Stimulated activated CD8-positive, alpha-beta memory T cell treated with anti-CD3 and anti-CD28 coated beads, Interleukin-15, amount 100 ng/mL, for 4 hours (primary cell): ENCODE measurements around the gene RAI1.

Source experiments
- DNase-seq, 2 donors: peaks; one replicate each; pipeline ENCODE4 v3.0.0-alpha.2; 2020; ENCODE audit warnings: low read depth in 2 of 2

RAI1 gene

DNA sequence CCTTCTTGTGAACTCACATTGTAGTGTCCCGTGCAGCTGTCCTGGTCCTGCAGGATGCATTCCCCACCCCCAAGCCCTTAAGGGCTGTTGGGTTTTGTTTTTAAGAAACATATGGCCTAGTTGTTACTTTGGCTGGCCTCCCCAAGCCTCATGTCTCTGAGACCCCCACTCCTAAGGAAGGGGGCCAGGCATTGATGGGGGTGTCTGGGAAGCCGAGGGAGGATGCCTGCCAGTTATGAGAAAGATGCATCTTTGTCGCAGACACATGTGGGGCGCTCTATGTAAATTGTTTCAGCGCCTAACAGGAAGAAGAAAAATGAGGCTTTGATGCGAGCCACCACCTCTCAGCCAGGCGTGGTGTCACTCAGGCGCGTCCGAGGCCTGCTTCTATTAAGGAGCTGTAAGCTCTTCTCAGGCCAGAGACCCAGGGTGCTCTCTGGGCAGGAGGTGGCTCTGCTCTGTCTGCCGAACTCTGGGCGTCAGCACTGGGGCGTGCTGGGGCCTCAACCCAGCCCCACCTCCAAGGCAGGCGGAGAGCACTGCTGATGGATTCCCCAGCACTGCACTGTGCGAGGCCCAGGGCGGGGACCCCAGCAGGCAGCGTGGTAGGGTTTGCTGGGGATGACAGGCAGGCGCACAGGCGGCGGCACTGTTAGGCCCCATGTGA, 85.0 kb downstream of the RAI1 start:
- no peak for DNase-seq

GRCh38 chr17:17766744-17767120, 85.5 kb downstream of the RAI1 start:
- no peak for DNase-seq

DNA sequence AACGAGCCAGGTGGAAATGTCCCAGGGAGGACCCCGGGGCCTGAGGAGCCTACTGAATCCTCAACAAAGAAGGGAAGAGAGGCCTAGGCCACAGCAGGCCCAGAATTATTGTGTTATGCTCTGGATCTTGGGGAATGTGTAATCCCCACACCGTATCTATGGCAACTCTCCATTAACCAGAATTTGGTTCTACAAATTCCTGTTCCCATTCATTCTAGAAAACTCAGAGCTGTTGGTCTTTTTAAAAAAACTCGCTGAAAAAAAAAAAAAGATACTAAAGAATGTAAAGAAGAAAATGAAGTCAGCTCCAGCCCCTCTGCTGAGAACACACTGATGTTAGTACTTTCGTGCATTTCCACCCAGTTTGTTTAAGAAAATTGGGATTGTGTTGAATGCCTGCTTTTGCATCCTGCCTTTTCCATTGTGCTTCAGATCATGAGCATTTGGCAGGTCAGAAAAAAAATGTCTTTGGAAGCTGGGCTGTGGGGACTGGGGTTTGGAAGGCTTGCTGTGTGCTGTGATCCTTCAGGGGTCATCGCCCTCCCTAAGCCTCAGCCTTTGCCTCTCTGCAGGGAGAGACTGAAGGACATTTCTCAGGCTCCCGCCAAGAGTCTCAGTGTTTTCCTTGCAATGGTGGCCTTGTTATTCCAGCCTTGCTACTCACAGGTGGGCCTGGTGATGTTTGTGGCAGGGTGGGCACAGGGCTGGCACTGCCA, 86.1 kb downstream of the RAI1 start:
- no peak for DNase-seq

DNA sequence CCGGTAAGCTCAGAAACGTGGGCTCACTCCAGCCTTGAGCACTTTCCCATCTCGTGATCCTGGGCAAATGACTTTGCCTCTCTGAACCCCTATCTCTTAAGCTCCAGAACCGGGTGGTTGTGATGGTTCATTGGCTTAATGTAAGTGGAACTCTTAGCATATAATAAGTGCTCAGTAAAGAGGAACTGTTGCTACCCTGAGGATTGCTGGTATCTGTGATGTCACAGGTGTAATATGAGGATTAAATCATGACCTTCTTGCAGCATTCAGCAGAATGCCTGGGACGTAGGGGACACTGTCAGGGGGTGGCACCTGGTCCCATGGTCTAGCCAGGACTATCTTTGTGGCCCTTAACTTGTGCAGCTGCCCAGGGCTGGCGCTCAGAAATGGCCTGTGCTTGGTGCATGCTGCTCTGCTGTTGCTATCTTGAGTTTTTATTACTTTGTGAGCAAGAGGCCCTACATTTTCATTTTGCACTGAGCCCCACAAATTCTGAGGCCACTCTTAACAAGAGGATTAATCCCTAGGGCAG, 86.7 kb downstream of the RAI1 start:
- DNase-seq = no peak

- DNase-seq = no peak
Observed at GRCh38 chr17:17768424-17769088, 87.3 kb downstream of the RAI1 start.

GRCh38 chr17:17769869-17770631, 88.8 kb downstream of the RAI1 start:
- no peak for DNase-seq

DNA sequence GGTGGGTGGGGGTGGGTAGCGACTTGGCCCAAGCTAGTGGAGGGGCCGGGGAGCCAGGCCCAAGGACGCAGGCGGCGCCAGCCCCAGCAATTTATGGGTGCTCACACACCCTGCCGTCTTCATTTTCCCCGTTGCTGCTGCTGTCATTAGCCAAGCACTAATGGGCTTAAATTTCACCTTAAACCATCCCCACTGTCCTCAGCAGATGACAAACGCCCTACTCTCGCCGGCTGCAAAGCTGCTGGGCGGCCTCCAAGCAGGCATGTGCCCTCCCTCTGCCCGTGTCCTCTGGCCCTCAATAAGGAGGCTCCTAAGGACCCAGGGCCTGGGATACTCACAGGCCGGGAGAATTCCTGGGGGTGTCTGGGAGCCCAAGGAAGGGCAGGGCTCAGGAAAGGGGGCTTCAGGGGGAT, 89.4 kb downstream of the RAI1 start:
- DNase-seq = no peak

DNA sequence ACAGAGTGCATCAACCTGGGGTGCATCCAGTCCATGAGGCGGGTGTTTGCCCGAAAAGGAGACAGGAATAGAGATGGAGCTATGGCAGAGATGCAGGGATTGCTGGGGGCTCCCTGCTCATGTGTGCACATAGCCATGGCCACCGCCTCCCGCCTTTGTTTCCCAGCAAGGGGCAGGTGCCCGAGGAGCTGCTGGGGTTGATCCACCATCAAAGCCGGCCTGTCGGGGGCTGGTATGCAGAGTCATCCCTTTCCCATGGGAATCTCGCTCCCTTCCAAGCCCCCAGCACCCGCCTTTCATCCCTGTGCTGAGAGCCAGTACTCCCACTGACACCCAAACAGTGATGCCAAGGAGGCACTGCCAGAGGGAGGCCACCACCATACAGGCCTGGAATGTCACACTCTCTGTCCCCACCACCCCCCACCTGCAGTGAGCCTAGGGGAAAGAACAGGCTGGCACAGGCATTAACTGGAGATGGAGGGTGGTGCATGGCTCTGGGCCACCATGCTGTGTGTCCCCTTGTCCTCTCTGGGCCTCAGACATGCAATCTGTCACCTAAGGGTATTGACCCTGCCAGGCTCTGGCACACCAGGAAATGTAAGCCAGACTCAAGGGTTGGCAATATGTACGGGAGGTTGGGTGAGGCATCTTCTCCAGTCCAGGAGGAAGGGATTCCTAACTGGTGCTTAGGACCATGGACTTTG, 90.4 kb downstream of the RAI1 start:
- no peak for DNase-seq

DNA sequence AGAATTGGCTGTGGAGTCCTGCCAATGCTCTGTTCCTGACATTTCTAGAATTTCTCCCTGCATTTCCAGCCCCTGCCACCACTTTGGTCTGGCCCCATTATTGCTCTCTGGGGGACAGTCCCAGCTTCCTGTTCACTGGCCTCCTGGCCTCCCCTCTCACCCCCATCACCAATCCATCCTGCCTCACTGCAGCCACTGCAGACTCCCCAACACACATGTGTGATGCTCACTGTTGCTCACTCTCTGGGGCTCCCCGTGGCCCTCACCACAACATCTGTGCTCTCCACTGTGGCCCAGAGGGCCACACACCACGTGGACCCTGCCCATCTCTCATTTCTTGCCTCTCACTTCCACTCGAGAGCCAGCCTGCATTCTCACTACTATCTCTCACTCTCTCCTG, 91.0 kb downstream of the RAI1 start:
- DNase-seq = no peak

- DNase-seq = no peak
Observed at GRCh38 chr17:17774009-17774881, 93.0 kb downstream of the RAI1 start.

GRCh38 chr17:17776889-17777288, 95.6 kb downstream of the RAI1 start:
- no peak for DNase-seq

DNA sequence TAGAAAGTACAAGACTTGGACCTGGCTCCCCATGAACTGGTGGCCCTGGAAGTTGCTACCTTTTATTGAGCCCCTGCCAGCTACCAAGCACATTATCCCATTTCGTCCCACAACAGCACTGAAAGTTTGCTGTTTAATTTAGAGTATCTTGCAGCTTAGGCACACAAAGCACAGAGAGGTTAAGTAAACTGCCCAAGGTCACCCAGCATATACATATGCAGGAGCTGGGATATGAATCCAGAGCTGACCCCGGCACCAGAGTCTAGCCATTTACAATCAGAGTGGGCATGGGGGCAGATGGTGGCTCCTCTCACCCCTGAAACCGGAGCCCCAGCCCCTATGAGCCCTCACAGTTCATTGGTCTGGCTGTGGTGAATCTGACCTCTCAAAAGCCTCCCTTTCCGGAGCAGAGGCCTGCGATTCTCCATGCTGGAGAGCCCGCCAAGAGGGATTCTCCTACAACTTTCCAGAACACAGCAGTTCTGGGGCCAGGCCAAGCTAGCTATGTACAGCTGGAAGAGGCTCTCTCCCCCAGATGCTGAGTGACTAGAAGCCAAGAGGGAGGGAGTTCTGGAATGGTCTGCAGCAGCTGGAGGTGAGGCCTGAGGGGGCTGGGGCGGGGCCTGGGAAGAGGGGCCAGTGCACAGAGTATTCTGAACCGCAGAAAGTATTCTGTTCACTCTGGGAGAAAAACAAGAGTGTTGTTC, 97.2 kb downstream of the RAI1 start:
- no peak for DNase-seq

GRCh38 chr17:17779015-17779611, 97.9 kb downstream of the RAI1 start:
- no peak for DNase-seq

DNA sequence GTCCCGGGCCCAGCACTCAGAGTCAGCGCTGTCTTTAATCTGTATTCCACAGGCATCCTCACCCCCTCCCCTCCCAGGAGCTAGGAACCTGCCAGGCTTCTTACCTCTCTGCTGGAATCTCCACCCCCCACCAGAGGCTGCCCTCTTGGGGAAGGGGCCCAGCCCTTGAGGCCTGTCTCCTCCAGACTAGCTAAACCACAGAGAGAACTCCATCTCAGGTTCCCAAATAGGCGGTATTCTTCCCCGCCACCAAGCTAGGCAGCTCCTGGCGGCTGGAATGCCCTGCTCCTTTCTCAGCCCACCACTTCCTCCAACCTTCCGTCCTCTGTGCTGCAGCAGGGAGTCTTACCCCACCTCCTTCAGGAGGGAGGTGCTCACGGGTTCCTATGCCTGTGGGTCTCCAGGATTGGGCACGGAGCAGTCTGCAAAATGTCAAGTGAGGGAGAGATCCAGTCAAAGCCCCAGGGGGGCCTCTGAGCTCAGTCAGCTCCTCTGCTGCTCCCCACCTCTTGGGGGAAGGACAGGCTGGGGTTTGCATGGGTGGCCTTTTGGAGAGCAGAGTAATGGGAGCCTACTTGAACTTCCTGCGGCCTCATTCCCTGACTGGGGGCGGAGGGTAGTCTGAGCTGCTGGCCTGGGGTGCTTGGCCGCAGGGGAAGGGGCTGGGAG, 99.8 kb downstream of the RAI1 start:
- DNase-seq = no peak

GRCh38 chr17:17781591-17782496, 100.6 kb downstream of the RAI1 start:
- DNase-seq = no peak

DNA sequence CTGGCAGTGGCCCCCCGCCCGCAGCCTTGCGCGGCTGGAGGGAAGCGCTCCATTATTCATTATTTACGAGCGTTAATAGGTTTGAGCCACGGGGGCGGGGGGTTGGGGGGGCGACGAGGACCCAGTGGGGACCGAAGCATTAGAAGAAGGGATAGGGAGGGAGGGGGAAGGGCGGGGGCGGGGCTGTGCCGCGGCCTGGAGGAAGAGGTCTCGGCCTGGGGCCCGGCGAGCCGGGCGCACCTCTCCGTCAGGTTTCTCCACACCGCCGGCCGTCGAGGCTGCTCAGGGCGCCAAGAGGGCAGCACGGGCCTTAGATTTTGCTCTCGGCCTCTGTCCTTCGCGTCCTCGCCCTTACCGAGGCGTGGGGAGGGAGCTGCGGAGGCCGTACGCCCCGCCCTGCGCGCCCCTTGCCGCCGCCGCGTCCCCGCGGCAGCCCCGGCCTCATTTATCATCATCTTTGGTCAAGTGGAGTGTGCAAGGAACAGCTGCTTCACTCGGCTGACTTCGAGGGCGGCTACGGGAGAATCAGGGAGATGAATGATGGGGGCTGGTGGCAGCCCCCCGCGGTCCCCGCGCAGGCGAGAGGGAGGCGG, 101.4 kb downstream of the RAI1 start:
- no peak for DNase-seq

DNA sequence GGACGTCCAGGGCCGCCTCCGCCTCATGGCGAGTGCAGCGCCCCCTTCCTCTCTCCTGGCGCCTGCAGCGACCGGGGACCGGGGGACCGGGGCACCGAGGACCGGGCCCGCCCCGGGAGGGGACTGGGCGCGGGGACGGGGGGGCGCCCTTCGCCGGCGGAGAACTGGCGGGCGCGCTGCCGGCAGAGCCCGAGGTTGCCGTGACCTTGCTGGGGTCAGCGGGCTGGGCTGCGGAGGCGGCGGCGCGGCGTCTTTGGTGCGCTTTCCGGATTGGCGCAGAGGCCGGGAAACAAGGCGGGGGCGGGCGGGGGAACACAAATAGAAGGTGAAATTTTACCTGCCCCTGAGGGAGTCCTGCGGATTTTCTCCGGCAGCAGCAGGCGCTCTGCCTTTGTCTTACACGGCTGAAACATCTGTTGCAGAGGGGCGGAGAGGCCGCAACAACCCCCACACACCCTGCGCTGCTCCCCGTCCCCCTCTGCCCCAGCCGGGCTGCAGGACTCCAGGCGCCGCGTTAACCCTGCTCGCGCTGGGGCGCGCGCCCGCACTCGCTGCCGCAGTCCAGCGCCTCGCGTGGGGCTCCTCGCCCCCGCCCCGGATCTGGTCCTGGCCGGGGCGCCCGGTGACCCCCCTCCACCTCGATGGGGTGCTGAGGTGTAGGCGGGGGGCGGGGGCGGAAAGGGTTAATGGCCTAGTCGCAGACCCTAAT, 102.0 kb downstream of the RAI1 start:
- DNase-seq = peak; percentile 17 to 26
